Activated T-cell treated with anti-CD3 and anti-CD28 coated beads, Interleukin-2, amount 50 U/mL, for 72 hours (primary cell): ENCODE data around the gene EPM2AIP1. TPM values are rescaled to one million over a fixed set of nuclear protein-coding genes. Genes with fewer than 3 reads are reported as not detected.
"Not testable (repeated sequence)": the region's sequence is repeated elsewhere in the genome, so short reads cannot be mapped to it uniquely, and the experiment has no call there.

ENCODE experiments used
- ATAC-seq, 2 donors: fragments of 150-1000 bp; cut with Tn5 transposase; replicated peaks in 1 of 2; 2 replicates each; pipeline ENCODE4 v1.10.0; 2021; ENCODE audit warnings: moderate library complexity in 2 of 2, mild to moderate bottlenecking in 1 of 2
- DNase-seq, 2 donors: peaks; one replicate each; pipeline ENCODE4 v3.0.0; 2021 to 2022; ENCODE audit warnings: mixed read lengths in 1 of 2
- H3K27ac Mint-ChIP-seq: one replicate; pipeline ENCODE4 v1.8.0; 2022; ENCODE audit warnings: mild to moderate bottlenecking, moderate library complexity, mixed read lengths
- H3K27me3 Mint-ChIP-seq: one replicate; pipeline ENCODE4 v1.8.0; 2022; ENCODE audit warnings: low read depth, mixed read lengths
- H3K36me3 Mint-ChIP-seq, 2 donors: one replicate each; pipeline ENCODE4 v1.8.0; 2022; ENCODE audit warnings: mixed read lengths in 2 of 2, mild to moderate bottlenecking in 1 of 2; ENCODE audit not compliant: insufficient read depth in 2 of 2
- H3K4me1 Mint-ChIP-seq: one replicate; pipeline ENCODE4 v1.8.0; 2022; ENCODE audit warnings: low read depth, mixed read lengths
- H3K4me3 Mint-ChIP-seq, 2 donors: one replicate each; pipeline ENCODE4 v1.8.0; 2022; ENCODE audit warnings: mild to moderate bottlenecking in 2 of 2, mixed read lengths in 2 of 2, moderate library complexity in 2 of 2
- H3K9me3 Mint-ChIP-seq, 2 donors: one replicate each; pipeline ENCODE4 v1.8.0; 2022; ENCODE audit warnings: mixed read lengths in 2 of 2
- total RNA-seq, 2 donors: library from RNA; stranded (reverse); gene quantifications; one replicate each; pipeline ENCODE4 v1.2.3, GENCODE V29; 2022

EPM2AIP1 gene
- 10 to 100 TPM; 12.1 to 19.0 TPM for total RNA-seq

GRCh38 chr3:36992806-36993325 is at the start of gene EPM2AIP1:
TSS of gene EPM2AIP1 (minus strand) at chr3:36993131. CDS start at chr3:36993077, 54 bp downstream.
- ATAC-seq, result peak; percentile 88 to 89

GRCh38 chr3:37042712-37043111 is 49.8 kb upstream of the EPM2AIP1 start:
- H3K4me1 Mint-ChIP-seq, result not testable (repeated sequence)

More at GRCh38 chr3:36992806-36993325, at the start of gene EPM2AIP1:
- H3K27ac Mint-ChIP-seq, result no peak within 1 kb of the TSS
- H3K4me1 Mint-ChIP-seq, result peaks cover 60% of the 10 kb centered on the region
- H3K9me3 Mint-ChIP-seq, result no peaks in the 10 kb centered on the region
- H3K4me3 Mint-ChIP-seq, result no peak within 1 kb of the TSS
- peaks cover 19 to 27% of the 10 kb centered on the region in 2 donors for H3K36me3 Mint-ChIP-seq
- H3K27me3 Mint-ChIP-seq, result no peaks in the 10 kb centered on the region
- DNase-seq, result peak in 1 of 2 donors; percentile 97

GRCh38 chr3:37041546-37042195 is 48.7 kb upstream of the EPM2AIP1 start:
- H3K9me3 Mint-ChIP-seq, result no peaks in the 10 kb centered on the region

More at GRCh38 chr3:37042712-37043111, 49.8 kb upstream of the EPM2AIP1 start:
- H3K4me3 Mint-ChIP-seq, H3K9me3 Mint-ChIP-seq, H3K27me3 Mint-ChIP-seq, DNase-seq, ATAC-seq, H3K27ac Mint-ChIP-seq: not testable (repeated sequence)
- H3K36me3 Mint-ChIP-seq, result peaks cover 5 to 29% of the 10 kb centered on the region in 2 donors

GRCh38 chr3:37040231-37040630 is 47.3 kb upstream of the EPM2AIP1 start:
- Mint-ChIP-seq H3K27ac (peak overlapping the region; percentile 24), H3K9me3 (no peaks in the 10 kb centered on the region), H3K4me1 (no peaks in the 10 kb centered on the region), H3K4me3 (no peak overlapping the region), H3K36me3 (peaks cover 14 to 37% of the 10 kb centered on the region in 2 donors), H3K27me3 (no peaks in the 10 kb centered on the region)
- DNase-seq (no peak), ATAC-seq (no peak)

More at GRCh38 chr3:37041546-37042195, 48.7 kb upstream of the EPM2AIP1 start:
- Mint-ChIP-seq H3K4me3 (no peak overlapping the region), H3K4me1 (no peaks in the 10 kb centered on the region), H3K27me3 (no peaks in the 10 kb centered on the region), H3K27ac (no peak overlapping the region), H3K36me3 (peaks cover 5 to 31% of the 10 kb centered on the region in 2 donors)
- ATAC-seq (no peak), DNase-seq (no peak)

GRCh38 chr3:37039161-37039846 is 46.4 kb upstream of the EPM2AIP1 start:
- Mint-ChIP-seq H3K27me3 (no peaks in the 10 kb centered on the region), H3K36me3 (peaks cover 14 to 44% of the 10 kb centered on the region in 2 donors), H3K4me3 (no peak overlapping the region), H3K27ac (peak overlapping the region; percentile 33), H3K4me1 (no peaks in the 10 kb centered on the region), H3K9me3 (no peaks in the 10 kb centered on the region)
- no peak for ATAC-seq
- DNase-seq, result no peak

- ATAC-seq (no peak), DNase-seq (no peak)
- Mint-ChIP-seq H3K36me3 (peaks cover 19 to 54% of the 10 kb centered on the region in 2 donors), H3K4me1 (no peaks in the 10 kb centered on the region), H3K9me3 (no peaks in the 10 kb centered on the region), H3K4me3 (no peak overlapping the region), H3K27me3 (no peaks in the 10 kb centered on the region), H3K27ac (no peak overlapping the region)
Observed at GRCh38 chr3:37037352-37037751, 44.4 kb upstream of the EPM2AIP1 start.

GRCh38 chr3:37032961-37033360 is 40.0 kb upstream of the EPM2AIP1 start:
- Mint-ChIP-seq H3K4me1 (peaks cover 1% of the 10 kb centered on the region), H3K9me3 (no peaks in the 10 kb centered on the region), H3K4me3 (no peak overlapping the region), H3K36me3 (peaks cover 22 to 56% of the 10 kb centered on the region in 2 donors), H3K27me3 (no peaks in the 10 kb centered on the region), H3K27ac (no peak overlapping the region)
- no peak for ATAC-seq
- no peak for DNase-seq

GRCh38 chr3:37031096-37031682 is 38.3 kb upstream of the EPM2AIP1 start:
- no peak overlapping the region for H3K4me3 Mint-ChIP-seq
- no peaks in the 10 kb centered on the region for H3K27me3 Mint-ChIP-seq
- ATAC-seq, result no peak
- H3K36me3 Mint-ChIP-seq, result peaks cover 20 to 58% of the 10 kb centered on the region in 2 donors
- H3K27ac Mint-ChIP-seq, result no peak overlapping the region
- H3K4me1 Mint-ChIP-seq, result peaks cover 4% of the 10 kb centered on the region
- H3K9me3 Mint-ChIP-seq, result no peaks in the 10 kb centered on the region
- no peak for DNase-seq

- DNase-seq (no peak), ATAC-seq (no peak)
- Mint-ChIP-seq H3K27ac (no peak overlapping the region), H3K36me3 (peaks cover 17 to 56% of the 10 kb centered on the region in 2 donors), H3K27me3 (no peaks in the 10 kb centered on the region), H3K9me3 (no peaks in the 10 kb centered on the region), H3K4me1 (peaks cover 4% of the 10 kb centered on the region), H3K4me3 (no peak overlapping the region)
Observed at GRCh38 chr3:37030588-37030987, 37.7 kb upstream of the EPM2AIP1 start.

GRCh38 chr3:37029516-37030163 is 36.7 kb upstream of the EPM2AIP1 start:
- no peaks in the 10 kb centered on the region for H3K27me3 Mint-ChIP-seq
- no peak overlapping the region for H3K27ac Mint-ChIP-seq
- no peak overlapping the region for H3K4me3 Mint-ChIP-seq
- DNase-seq (no peak), ATAC-seq (no peak)
- peaks cover 15 to 48% of the 10 kb centered on the region in 2 donors for H3K36me3 Mint-ChIP-seq
- H3K9me3 Mint-ChIP-seq, result no peaks in the 10 kb centered on the region
- peaks cover 6% of the 10 kb centered on the region for H3K4me1 Mint-ChIP-seq

- no peaks in the 10 kb centered on the region for H3K27me3 Mint-ChIP-seq
- no peaks in the 10 kb centered on the region for H3K9me3 Mint-ChIP-seq
Observed at GRCh38 chr3:37029111-37029510, 36.2 kb upstream of the EPM2AIP1 start.

GRCh38 chr3:37028329-37028728 is 35.4 kb upstream of the EPM2AIP1 start:
- H3K27ac Mint-ChIP-seq, result peak overlapping the region; percentile 59
- ATAC-seq (no peak), DNase-seq (no peak)

More at GRCh38 chr3:37029111-37029510, 36.2 kb upstream of the EPM2AIP1 start:
- peaks cover 11% of the 10 kb centered on the region for H3K4me1 Mint-ChIP-seq
- peaks cover 15 to 46% of the 10 kb centered on the region in 2 donors for H3K36me3 Mint-ChIP-seq
- no peak for ATAC-seq
- no peak for DNase-seq
- H3K4me3 Mint-ChIP-seq, result no peak overlapping the region
- H3K27ac Mint-ChIP-seq, result no peak overlapping the region

More at GRCh38 chr3:37028329-37028728, 35.4 kb upstream of the EPM2AIP1 start:
- Mint-ChIP-seq H3K4me3 (no peak overlapping the region), H3K36me3 (peaks cover 12 to 45% of the 10 kb centered on the region in 2 donors), H3K27me3 (no peaks in the 10 kb centered on the region), H3K9me3 (no peaks in the 10 kb centered on the region), H3K4me1 (peaks cover 12% of the 10 kb centered on the region)
